OCI-LY1 (cell line): ENCODE results near the gene KPTN.

ENCODE experiments used
- CTCF ChIP-seq: fragments of 200-600 bp; sonication (generic), shearing (Covaris generic); IDR thresholded peaks from 2 replicates; pipeline ENCODE4 v1.5.1; 2017; ENCODE audit warnings: mild to moderate bottlenecking, antibody characterized with exemption, low read length, moderate library complexity, mixed read lengths
- EZH2 ChIP-seq: fragments of 200-600 bp; sonication (generic), shearing (Covaris generic); IDR thresholded peaks from 2 replicates; pipeline ENCODE4 v1.8.0; 2017; ENCODE audit warnings: borderline replicate concordance, mixed run types, mild to moderate bottlenecking, antibody characterized with exemption, low read length, moderate library complexity, mixed read lengths

- TF ChIP-seq CTCF (no peak), EZH2 (no peak)
Observed at GRCh38 chr19:47489072-47489914, 5.3 kb upstream of the KPTN start.
